ENCODE measurements around the gene RERE.

RERE gene

DNA sequence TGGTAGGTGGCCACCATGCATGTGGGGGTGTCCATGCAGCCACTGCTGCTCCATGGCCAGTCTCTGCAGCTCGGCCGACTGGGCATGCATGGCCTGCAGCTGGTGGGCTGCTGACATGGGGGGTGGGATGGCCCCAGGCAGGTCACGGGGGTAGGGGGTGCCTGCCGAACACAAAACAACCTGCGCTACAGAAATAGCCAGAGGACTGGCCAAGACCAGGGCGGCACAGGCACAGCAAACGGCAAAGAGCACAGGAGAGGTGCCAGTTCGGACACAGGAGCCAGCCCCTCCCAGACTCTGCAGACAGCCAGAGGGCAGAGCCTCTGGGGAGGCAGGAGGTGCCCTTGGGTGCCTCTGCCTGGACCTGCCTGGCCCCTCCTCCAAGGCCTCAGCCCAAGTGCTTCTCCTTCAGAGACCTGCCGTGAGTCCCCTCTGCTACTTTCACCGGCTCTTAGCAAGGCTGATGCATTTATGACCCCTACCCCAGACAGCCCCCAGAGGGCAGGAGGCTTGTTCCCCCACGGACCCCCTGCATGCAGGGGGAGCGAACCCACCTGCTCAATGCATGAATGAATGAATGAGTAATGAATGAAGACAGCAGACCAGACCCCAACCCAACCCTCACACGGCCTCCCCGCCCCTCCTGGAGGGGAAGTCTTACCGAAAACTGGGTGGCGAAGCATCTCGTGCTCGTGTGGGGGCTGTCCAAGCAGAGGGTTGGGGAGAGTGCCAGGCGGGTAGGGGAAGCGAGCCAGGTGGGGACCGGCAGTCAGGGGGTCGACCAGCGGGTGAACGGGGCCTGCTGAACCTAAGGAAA is 461.8 kb downstream of the RERE start:
- no peak for DNase-seq

DNA sequence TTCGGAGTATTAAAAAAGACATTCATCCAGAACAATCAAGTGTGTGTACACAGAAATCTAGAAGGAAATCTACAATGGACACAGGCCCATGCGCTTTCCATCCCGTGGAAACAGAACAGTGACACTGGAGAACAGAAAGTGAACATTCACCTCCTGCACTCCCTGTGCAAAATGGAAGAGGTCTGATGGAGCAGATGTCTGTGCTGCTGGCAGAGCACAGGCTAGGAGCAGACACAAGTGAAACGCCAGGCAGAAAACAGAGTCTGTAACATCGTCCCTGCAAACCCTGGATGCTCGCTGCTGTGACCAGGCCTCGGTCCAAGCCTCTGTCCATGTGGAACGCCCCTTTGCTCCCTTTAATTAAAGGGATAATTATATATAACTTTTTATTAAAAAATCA is 463.4 kb downstream of the RERE start:
- no peak for DNase-seq

DNA sequence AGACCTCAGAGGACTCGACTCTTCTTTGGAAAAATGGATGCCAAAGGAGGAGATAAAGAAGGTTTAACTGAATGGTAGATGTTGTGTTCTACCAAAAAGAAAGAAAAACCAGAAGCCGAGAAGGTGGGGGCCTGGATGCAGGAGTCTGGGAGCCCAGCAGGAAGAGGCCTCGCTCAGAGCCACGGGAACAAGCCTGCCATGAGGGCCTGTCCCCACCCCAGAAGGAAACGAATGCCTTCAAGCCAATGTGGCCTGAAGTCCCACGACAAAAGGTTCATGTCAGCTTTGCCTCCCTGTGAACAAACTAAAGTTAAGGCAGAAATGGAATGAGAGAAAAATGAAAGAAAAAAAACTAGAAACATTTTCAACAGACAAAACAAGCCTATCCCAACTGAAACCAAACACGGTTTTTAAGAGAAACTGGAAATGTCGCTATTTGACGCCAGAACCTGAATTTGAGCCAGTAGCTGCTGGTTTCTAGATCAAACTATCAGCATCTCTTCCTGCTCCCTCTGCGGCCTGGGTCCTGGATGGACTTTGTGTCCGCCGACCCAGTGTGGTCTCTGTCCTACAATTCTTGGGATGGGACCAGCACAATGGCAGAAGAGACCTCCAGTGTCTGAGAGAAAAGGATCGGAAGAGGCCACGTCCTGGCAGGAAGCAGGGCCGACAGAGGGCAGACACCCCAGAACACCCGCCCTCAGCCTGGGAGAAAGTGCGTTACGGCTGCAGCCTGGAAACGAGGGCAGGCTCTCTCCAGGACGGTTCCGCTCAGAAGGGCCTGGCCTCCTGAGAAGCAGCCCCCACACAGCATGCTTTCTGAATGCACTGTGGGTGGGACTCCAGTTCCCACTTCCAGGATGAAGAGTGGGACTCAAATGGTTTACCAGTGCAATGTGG is 464.3 kb downstream of the RERE start:
- no peak for DNase-seq

DNA sequence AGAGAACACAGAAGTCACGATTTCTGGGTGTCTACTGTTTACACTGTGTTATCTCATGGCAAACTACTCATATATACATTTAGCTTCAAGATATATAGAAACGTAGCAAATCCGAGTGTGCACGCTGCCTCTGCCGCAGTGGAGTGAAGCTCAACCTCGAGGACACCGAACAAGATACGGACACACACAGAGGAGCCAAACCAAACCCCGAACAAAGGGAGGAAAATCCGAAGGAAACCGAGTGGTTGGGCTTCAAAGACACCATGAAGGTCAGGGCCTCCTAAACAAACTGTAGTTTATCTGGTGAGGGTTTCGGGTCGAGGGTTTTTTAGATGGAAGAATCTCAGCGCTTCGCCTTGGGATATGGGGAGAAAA is 465.0 kb downstream of the RERE start:
- no peak for DNase-seq

DNA sequence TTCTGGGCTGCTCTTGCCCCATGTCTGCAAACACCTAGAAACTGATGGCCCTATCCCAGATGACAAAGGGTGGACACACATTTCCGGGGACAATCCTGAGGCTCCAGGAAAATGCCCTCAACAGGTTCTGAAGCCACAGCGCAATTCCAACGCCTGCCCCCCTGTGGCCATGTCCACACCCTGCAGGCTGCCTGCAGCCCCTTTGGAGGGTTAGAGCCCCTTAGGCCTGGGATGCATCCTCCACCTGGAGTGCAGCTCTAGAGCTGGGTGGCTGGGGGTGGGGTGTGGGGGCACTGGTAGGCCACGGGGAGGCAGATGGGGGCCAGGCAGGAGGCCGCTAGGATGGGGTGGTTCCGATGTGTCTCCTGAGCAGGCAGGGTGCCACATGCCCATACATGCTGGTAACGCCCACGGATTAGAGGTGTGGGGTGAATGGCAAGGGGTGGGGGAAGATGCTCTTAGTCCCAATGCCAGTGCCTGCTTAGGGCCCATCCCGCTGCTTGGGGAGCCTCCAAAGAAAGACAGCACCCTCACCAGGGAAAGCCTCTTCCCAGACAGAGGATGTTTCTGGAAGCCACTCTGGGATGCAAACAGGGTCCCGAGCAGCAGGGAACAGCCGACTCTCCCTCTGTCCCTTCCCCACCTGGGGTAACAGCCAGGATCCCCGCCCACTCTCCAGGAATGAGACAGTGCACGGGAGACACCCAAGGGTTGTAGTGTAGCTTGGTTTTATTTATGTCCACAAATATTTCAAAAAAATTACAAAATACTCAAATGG is 465.6 kb downstream of the RERE start:
- DNase-seq, result no peak

DNA sequence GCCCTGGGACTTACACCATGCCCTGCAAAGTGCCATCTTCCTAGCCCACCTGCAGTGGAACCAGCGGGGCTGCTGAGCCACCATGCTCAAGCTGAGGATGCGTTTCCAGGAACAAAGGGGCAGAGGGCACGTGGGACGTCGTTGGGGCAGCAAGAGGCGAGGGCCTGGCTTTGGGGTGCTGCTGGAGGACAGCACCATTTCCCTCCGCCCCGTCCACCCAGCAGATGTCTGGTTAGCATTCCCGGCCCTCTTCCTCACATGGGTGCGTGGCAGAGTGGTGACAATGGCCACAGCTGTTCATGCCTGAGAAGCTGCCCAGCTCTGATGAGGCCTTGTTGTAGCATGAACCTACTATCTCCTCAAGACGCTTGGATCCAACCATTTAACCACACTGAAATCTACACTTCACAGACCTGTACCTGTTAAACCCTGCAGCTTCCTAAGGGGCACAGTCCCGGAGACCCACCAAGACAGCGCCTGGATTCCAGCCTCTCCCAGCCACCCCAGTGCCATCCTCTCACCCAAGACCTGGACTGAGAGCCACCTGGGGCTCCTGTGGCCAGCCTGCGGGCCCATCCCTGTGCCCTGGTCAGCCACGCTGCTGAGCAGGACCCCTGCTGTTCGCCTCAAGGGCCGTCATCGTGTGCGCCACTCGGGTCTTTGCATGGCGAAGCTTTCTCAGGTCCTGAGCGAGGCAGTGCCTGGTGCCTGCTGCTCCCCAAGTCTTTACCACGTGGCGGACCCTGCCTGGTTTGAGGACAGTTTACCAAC is 466.3 kb downstream of the RERE start:
- DNase-seq, result no peak

DNA sequence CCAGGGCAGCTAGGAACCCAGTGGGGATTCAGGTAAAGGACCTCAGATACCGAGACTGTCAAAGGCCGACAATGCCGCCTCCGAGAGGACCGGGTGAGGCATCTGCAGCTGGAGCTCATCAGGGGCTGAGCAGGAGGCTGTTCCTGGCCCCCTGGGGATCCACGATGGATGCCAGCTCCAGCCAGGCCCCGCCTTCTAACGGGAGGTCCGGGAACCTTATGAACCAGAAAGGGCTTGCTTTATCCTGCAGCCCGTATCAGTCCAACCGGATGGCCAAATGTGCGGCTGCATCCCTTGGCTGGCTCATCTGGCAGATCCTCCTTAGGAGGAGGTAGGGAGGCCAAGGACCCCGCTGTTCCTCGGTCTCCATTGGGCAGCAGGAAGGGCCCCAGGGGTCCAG is 467.5 kb downstream of the RERE start:
- no peak for DNase-seq

DNA sequence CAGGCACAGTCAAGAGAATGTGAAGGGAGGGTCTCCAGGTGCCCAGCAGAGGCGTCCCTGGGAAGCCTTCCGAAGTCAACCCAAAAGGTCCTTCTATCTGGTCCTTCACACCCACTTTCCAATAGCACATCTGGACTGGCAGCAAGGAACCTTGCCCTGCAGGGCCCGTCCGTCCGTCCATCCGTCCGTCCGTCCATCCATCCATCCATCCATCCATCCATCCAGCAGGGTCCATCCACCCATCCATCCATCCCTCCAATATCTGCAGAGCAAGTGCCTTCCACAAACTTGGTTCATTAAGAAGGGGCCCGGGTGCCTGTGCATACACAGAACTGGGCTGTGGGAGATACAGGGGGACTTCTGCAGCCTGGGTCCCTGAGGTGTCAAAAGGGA is 468.0 kb downstream of the RERE start:
- DNase-seq, result no peak

DNA sequence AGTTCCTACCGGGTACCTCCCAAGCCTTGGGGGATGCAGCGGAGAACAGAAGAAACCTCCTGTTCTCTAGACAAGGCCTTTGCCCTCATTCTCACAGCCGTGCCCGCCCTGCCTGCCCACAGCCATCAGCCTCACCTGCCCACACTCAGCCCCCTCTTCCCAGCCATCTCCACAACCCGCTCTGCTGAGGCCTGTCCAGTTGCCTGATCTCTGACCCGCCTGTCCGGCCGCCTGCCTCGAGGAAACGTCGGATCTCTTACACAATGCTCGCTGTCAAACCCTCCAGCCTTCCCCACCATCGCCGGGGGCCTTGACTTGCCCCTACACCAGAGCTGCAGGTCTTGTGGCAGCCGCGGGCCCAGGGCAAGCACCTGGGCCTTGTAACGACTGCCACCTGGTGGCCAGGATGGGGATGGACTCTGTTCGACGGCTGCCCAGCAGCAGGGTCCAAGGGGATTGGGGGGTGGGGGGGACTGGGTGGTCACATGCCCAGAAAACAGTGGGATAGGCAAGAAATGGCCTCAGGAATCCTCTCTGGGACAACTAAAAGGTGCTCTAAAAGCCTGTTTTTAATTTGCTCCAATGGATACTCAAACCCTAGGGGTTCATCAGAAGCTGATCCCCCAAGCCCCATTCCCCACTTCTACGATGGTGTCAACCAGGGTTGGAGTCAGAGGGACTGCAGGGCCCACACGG is 468.5 kb downstream of the RERE start:
- DNase-seq, result no peak

DNA sequence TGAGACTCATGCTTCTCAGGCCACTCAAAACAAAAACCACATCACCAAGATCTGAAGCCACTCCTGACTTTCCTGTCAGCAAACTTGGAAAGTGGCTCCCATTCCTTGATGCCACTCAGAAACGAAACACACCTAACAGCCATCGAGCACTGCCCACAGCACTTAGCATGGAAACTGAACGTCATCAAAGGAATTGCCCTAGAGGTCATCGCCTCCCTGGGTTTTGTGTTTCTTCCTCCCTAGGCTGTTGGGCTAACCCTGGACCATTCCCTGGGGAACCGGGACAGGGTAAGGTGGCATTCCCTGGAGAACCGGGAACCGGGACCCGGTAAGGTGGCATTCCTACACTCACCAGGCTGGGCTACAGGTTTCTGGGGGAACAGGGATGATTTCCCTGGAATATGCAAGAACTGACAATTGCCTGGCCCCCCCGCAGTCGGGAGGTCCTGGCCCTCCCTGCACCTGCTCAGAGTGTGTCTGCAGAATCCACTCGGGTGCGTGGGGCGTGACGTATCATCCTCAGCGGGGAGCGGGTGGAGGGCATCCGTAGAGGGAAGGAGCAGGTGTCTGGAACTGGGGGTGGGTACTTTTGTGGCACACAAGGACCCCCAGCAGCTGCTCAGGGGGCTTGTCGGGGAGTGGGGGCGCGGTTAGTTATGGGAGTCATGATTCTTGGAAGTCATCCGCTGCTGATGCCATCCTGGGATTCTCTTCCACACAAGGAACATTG is 469.2 kb downstream of the RERE start:
- no peak for DNase-seq

DNA sequence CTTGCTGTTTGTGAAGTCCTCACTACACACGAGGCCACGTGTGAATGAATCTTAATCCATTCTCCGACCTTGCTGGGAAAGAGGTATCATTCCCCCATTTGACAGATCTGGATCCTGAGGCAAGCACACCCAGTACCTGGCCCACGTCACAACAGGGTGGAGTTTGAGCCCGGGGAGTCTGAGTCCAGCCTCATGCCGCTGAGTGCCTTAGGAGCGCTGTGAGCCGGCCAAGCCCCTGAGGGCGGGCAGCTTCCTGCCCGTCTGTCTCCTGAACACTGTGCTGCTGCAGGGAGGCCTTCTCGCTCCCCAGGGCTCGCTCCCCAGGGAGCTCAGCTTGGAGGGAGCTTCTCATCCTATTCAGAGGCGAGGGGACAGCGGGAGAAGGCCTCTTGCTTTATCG is 469.8 kb downstream of the RERE start:
- no peak for DNase-seq

DNA sequence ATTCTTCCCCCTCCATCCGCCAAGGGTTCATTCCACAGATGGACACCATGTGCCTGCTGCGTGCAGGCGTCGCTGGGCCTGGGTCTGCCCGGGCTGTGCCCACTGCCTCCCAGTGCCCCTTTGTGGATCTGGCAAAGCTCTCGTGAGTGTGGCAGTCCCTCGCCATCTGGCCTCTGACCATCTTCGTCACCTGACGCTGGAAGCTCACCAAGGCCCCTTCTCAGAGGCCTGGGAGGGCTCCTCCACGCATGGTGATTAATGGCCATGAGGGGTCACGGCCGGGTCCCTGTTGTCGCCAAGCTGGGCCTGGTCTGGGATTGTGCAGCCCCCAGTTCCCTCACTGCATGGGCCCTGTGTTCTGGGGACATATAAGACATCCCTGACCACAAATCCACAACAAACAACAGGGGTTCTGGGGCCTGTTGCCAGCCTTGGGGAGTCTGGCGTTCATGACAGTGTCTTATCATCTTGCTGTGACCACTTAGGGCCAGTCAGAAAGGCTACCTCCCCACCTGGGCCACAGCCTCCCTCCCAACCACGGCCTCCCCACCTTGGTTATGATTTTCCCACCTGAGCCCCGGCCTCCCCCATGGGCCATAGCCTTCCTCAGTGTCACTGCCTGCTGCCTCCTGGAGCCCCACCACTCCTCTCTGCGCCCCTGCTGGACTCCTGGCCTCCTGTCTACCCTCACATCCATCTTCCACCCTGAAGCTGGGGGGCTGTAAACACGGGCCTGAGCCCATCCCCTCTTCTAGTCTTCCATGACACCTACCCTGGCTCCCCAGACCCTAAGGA is 471.6 kb downstream of the RERE start:
- DNase-seq, result no peak

DNA sequence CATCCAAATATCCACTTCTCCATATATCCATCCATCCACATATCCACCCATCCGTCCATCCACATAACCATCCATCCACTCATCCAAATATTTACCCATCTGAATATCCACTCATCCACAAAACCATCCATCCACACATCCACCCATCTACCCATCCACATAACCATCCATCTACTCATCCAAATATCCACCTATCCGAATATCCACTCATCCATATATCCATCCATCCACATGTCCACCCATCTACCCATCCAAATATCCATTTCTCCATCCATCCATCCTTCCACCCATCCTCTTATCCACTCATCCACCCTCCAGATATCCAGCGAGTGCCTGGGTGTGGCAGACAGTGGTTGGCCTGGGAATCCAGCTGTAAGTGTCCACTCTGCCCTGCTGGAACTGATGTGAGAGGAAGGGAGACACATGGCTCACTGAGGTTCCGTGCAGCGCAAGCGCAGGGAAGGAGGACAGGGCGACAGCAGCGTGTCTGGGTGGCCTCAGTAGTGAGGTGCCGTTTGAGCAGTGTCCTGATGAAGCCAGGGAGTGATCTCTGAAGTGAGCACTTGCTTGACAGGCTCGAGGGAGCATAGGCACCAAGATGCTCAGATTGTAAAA is 472.4 kb downstream of the RERE start:
- DNase-seq, result no peak

DNA sequence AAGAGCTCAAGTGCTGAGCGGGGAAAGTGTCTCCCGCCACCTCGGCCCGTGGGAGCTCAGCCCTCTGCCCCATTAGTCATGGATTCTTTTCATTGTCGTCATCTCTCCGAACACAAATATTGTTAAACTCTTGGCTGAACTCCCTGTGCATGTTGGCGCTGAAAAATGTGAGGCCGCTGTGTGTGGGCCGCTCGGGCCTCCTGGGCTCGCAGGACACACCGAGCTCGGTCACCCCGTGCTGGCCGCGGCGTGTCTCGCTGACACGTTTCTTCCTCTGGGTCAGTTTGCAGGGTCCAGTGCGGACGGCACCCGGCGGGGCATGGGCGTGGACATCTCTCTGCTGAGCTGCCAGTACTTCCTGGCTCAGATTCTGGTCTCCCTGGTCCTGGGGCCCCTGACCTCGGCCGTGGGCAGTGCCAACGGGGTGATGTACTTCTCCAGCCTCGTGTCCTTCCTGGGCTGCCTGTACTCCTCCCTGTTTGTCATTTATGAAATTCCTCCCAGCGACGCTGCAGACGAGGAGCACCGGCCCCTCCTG is 473.9 kb downstream of the RERE start:
- no peak for DNase-seq

DNA sequence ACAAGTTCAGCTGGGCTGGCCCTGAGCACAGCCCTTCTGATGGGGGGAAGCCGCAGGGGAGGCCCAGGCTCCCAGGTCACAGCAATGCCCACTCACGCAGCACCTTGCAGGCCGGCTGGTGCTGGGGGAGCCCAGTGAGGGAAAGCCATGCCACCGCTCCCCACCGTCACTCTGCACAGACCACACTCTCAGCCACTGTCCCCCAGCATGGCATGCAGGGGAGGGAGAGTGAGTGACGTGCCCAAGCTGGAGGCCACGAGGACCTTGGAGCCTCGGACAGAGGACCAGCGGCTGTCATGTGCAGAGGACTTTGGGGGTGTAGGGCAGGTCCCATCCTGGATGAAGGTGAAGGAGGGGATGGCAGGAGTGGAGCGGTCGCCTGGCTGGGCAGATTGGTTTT is 474.4 kb downstream of the RERE start:
- DNase-seq, result no peak

DNA sequence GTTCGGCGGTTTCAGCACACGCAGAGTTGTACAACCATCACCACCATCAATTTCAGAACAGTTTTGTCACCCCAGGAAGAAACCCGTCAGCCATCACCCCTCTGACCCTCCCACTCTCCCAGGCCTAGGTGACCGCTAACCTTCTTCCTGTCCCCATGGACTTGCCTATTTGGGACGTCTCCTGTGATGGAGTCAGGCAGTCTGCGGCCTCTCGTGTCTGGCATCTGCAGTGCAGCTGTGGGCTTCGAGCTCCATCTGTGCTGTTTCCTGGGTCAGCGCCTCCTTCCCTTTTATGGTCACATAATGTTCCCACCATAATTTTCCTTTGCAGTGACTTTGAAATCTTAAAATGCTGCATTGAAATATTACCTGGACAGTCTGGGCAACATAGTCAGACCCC is 475.1 kb downstream of the RERE start:
- no peak for DNase-seq

DNA sequence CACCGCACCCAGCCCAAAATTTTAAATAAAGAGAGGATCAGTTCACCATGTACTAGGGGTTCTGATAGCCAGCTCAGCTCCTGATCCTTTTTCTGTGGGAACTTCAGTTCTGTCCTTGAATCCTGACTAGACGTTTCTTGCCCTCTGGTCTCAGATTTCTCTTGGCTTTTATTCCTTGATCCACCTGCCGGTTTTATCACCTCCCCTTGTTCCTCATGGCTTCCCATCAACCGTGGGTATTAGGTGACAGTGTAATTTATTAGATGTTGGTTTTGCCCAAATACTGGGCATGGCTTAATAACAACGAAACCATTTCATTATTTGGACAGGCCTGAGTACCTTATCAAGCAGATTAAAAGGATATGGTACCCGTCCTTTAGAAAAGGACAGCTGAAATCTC is 477.0 kb downstream of the RERE start:
- no peak for DNase-seq

DNA sequence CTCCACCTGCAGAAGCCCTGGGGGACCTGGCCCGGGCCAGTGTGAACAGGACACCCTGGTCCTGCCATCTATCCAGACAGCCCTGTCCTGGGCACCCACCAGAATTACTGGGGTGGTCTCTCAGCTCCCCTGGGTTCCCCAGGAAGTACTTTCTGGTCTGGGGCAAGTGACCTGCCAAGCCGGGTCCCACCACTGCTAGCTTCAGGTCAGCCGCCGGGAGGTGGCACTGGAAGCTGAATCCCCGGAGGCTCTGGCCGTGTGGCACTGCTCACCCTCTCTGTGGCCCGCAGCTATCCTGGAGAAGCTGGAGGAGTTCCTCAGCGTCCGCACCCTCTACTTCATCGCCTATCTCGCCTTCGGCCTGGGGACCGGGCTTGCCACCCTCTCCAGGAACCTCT is 478.2 kb downstream of the RERE start:
- no peak for DNase-seq

DNA sequence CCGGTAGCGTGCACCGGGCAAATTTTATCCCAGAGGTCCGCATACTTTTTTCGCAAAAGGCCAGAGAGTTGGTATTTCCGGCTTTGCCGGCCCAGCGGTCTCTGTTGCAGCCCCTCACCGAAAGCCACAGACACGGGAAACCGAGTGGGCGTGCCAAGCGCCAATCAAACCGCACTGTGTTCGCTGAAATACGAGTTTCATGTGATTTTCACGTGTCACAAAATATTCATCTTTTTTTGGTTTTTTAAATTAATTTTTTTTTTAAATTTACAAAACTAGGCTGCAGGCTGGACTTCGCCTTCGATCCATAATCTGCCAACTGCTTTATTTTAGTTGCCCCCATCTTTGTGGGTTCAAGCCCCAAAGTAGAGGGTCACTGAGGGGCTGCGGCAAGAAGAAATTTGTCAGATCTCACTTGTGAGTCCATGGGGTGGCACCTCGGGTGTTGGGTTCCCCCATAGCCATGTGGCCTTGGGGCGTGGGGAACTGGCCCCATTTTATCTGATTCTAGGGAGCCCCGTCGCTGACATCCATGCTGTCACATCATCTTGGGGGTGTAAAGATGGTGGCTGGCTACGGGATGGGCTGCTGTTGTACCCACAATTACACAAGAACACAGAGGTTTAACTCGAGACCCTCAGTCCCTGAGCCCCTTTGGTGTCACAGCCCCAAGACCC is 478.8 kb downstream of the RERE start:
- DNase-seq, result no peak

Data from NCI-H1694 (cell line).